Testis (tissue), 3 donors: Measurements from ENCODE around the gene ARHGEF37. TPM values are rescaled to one million over a fixed set of nuclear protein-coding genes. Genes with fewer than 3 reads are reported as not detected.

Source experiments
- DNase-seq: peaks from one replicate; pipeline ENCODE4 v3.0.0-alpha.2; 2019
- H3K27ac ChIP-seq, 2 donors: fragments of 200-600 bp; sonication (generic); one replicate each; pipeline ENCODE4 v1.5.1; 2019
- H3K27me3 ChIP-seq: fragments of 200-600 bp; sonication (generic); one replicate; pipeline ENCODE4 v1.5.1; 2019
- H3K36me3 ChIP-seq: fragments of 200-600 bp; sonication (generic); one replicate; pipeline ENCODE4 v1.5.1; 2017; ENCODE audit warnings: low read depth; ENCODE audit errors: missing control alignments
- H3K4me1 ChIP-seq: fragments of 200-600 bp; sonication (generic); one replicate; pipeline ENCODE4 v1.5.1; 2019
- H3K4me3 ChIP-seq, 2 donors: fragments of 200-600 bp; sonication (generic); one replicate each; pipeline ENCODE4 v1.5.1; 2017 to 2019
- H3K9me3 ChIP-seq: fragments of 200-600 bp; sonication (generic); one replicate; pipeline ENCODE4 v1.5.1; 2017
- POLR2A ChIP-seq: fragments of 450-650 bp; IDR thresholded peaks from one replicate; pipeline ENCODE4 v1.6.1; 2017; ENCODE audit warnings: antibody characterized with exemption, mild to moderate bottlenecking, moderate library complexity
- WGBS, 2 donors: methylation state at CpG; one replicate each; pipeline ENCODE4 v1.1.5; 2018; 5-methylcytosine and 5-hydroxymethylcytosine counted together
- intact Hi-C: fragments of 100-400 bp; cut with DNase I; formaldehyde crosslinking; loops from one replicate; pipeline ENCODE4 v1.15.1; 2023; ENCODE audit warnings: low total_unique reads
- polyA plus RNA-seq: library from polyadenylated mRNA; stranded (reverse); fragments of 350-450 nt; fragmentation: Illumina TruSeq; extraction: RNeasy Lipid Tissue Mini Kit (QIAGEN cat#74804); gene quantifications from one replicate; pipeline ENCODE4 v1.2.3, GENCODE V29; 2014; ENCODE audit warnings: low read depth, low replicate concordance; ENCODE audit not compliant: insufficient read depth
- total RNA-seq, 2 donors: library from RNA; depleted of rRNA; stranded (reverse); fragments of >200 nt; gene quantifications; one replicate each; pipeline ENCODE4 v1.2.3, GENCODE V29; 2016
- TF ChIP-seq, protein P1 (sequence below), 3 experiments: fragments of 450-650 bp in 2 of 3; fragments of 200-600 bp in 1 of 3; sonication (generic) in 1 of 3; IDR thresholded peaks; one replicate each; pipeline ENCODE4 v1.5.1; 2016 to 2019; ENCODE audit warnings: antibody characterized with exemption in 3 of 3, mild to moderate bottlenecking in 2 of 3, moderate library complexity in 1 of 3

ARHGEF37 gene
- total and polyA plus RNA-seq, 3 donors from 2014 or later = 12.9 to 17.8 (median 13.4) TPM

DNA sequence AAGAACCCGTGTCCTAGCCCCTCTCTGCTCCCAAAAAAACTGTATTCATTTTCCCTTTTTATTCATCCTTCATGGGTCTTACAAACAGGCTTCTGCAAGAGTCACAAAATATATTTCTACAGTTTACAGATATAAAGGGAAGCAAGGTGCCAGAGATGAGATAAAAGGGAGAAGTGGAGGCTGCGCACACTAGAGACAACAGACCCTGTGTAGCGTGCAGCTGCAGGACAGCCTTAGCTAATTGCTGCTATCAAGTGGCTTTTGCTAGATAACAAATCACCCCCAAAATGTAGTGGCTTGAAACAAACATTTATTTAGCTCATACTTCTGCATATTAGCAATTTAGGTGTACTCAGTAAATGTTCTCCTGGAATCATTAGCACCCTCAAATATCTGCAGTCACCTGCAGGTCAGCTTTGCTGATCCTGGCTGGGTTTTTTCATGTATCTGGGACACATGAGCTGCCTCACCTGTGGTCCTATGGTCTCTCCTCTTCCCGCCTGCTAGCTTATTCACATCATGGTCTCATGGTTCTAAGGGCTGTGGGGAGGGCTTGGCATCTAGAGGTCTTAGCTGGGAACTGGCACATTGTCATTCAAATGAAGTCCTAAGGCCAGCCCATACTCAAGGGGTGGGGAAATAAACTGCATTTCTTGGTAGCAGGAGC, 29.4 kb downstream of the ARHGEF37 start:
- intact Hi-C loops = no loop called here
- no peak for DNase-seq
- Histone ChIP-seq H3K27me3 (no peaks in the 10 kb centered on the region), H3K4me1 (peaks cover 5% of the 10 kb centered on the region), H3K4me3 (no peak overlapping the region), H3K9me3 (no peaks in the 10 kb centered on the region), H3K36me3 (no peaks in the 10 kb centered on the region), H3K27ac (no peak overlapping the region)
- TF ChIP-seq, protein P1, sequence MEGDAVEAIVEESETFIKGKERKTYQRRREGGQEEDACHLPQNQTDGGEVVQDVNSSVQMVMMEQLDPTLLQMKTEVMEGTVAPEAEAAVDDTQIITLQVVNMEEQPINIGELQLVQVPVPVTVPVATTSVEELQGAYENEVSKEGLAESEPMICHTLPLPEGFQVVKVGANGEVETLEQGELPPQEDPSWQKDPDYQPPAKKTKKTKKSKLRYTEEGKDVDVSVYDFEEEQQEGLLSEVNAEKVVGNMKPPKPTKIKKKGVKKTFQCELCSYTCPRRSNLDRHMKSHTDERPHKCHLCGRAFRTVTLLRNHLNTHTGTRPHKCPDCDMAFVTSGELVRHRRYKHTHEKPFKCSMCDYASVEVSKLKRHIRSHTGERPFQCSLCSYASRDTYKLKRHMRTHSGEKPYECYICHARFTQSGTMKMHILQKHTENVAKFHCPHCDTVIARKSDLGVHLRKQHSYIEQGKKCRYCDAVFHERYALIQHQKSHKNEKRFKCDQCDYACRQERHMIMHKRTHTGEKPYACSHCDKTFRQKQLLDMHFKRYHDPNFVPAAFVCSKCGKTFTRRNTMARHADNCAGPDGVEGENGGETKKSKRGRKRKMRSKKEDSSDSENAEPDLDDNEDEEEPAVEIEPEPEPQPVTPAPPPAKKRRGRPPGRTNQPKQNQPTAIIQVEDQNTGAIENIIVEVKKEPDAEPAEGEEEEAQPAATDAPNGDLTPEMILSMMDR (IDR thresholded peaks at IDR 0.05) = no peak
- TF ChIP-seq POLR2A = no peak
- 96 to 97% methylated on average over 4 of the region's 4 CpGs for WGBS, 2 donors

DNA sequence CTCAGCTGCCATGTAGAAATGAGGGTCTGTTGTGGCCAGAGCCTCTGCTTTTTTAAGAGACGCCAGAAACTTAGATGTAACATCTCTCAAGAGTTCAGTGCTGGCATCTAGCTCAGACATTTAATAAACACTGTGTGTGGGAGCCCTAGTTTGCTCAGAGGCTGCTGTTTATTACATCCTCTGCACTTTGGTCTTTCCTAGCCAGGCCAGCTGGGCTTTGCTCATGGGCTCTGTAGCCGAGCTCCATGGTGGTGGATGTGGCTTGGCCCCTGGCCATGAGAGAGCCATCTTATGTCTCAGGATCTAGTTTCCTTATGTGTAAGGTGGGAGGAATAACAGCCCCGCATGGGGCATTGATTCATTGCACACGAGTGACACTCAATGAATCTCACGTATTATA, 30.0 kb downstream of the ARHGEF37 start:
- DNase-seq = no peak
- TF ChIP-seq, protein P1 (IDR thresholded peaks at IDR 0.05) = no peak
- TF ChIP-seq POLR2A = no peak
- intact Hi-C loops = no loop called here
- Histone ChIP-seq H3K27me3 (no peaks in the 10 kb centered on the region), H3K4me1 (no peaks in the 10 kb centered on the region), H3K36me3 (no peaks in the 10 kb centered on the region), H3K27ac (no peak overlapping the region), H3K4me3 (no peak overlapping the region), H3K9me3 (no peaks in the 10 kb centered on the region)
- 63 to 68% methylated on average over 5 of the region's 5 CpGs for WGBS, 2 donors

DNA sequence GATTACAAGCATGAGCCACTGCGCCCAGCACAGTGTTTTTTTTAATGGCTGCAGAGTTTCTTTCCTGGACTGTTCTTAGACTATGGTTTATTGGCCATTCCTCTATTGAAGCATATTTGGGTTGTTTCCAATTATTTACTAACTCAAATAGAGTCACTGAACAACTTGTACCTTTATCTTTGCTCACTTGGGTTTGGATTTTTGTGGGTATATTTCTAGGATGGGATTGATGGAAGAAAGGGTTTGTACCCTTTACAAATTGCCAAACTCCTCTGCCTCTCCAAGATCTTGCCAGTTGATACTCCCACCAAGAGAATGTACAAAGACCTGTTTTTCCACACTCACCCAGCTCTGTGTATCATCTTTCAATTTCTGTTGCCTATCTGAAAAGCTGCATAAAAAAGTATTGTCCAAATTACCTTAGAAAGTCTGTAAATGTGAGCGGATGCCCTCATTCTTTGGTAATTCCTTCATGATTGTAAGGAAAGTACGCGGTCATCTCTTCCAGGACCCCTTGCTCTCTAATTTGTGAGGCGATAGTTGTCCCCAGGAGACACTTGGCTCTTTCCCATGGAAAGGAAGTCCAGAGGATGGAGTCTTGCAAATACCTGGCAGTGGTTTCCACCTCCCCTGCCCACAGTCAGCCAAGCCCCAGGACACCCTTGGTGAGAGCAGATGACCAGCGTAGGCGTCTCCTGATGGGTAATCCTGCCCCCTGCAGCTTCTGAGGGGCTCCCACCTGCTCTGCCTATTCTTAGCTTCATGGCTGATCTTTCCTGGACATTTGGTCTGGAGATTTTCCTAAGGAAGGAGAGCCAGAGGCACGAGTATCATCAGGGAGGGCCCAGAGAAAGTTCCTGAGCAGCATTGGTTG, 33.0 kb downstream of the ARHGEF37 start:
- Histone ChIP-seq H3K4me3 (no peak overlapping the region), H3K27me3 (no peaks in the 10 kb centered on the region), H3K4me1 (no peaks in the 10 kb centered on the region), H3K27ac (no peak overlapping the region), H3K36me3 (no peaks in the 10 kb centered on the region), H3K9me3 (no peaks in the 10 kb centered on the region)
- intact Hi-C loops = no loop called here
- DNase-seq = no peak
- 93 to 95% methylated on average over 6 to 8 of the region's 8 CpGs for WGBS, 2 donors
- TF ChIP-seq, protein P1 (IDR thresholded peaks at IDR 0.05) = no peak
- TF ChIP-seq POLR2A = no peak

DNA sequence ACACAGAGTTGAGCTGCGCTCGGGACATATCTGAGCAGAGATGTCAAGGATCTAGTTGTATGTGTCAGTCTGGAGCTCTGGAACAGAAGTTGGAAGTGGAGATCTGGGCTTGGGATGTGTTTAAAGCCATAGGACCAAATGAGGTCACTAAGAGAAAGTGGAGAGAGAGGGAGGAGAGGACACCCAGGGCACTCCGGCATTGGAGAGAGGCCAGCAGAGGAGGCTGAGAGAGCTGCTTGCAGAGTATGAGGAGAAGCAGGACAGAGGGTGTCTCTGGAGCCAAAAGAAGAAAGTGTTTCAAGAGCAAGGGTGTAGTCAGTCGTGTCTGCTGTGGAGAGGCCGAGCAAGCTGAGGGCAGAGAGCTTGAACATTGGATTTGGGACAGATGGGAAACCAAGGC, 34.7 kb downstream of the ARHGEF37 start:
- no peaks in the 10 kb centered on the region for H3K4me1 ChIP-seq
- WGBS, 2 donors = 41 to 42% methylated on average over 5 of the region's 5 CpGs
- H3K9me3 ChIP-seq = no peaks in the 10 kb centered on the region
- no peaks in the 10 kb centered on the region for H3K36me3 ChIP-seq
- no peak for TF ChIP-seq POLR2A
- TF ChIP-seq, protein P1 (IDR thresholded peaks at IDR 0.05) = no peak
- no peak overlapping the region for H3K27ac ChIP-seq
- intact Hi-C loops = no loop called here
- peak; percentile 63 for DNase-seq
- no peak overlapping the region for H3K4me3 ChIP-seq
- no peaks in the 10 kb centered on the region for H3K27me3 ChIP-seq
